Ishikawa (cell line): ENCODE results near the gene DICER1.

Source experiments
- CEBPB ChIP-seq: IDR thresholded peaks from 2 replicates; pipeline ENCODE4 v1.6.1; 2012
- CREB1 ChIP-seq: IDR thresholded peaks from 2 replicates; pipeline ENCODE4 v1.6.1; 2012; ENCODE audit warnings: low read depth
- EGR1 ChIP-seq: IDR thresholded peaks from 2 replicates; pipeline ENCODE4 v1.6.1; 2012
- EP300 ChIP-seq: IDR thresholded peaks from 2 replicates; pipeline ENCODE4 v1.6.1; 2012; ENCODE audit warnings: borderline replicate concordance
- FOXM1 ChIP-seq: IDR thresholded peaks from 2 replicates; pipeline ENCODE4 v1.6.1; 2012; ENCODE audit warnings: low read depth, borderline replicate concordance
- NFIC ChIP-seq: IDR thresholded peaks from 2 replicates; pipeline ENCODE4 v1.6.1; 2012
- RAD21 ChIP-seq: IDR thresholded peaks from 2 replicates; pipeline ENCODE4 v1.6.1; 2012; ENCODE audit warnings: low read depth
- TAF1 ChIP-seq: IDR thresholded peaks from 2 replicates; pipeline ENCODE4 v1.6.1; 2012; ENCODE audit warnings: low read depth, mild to moderate bottlenecking
- TCF12 ChIP-seq: IDR thresholded peaks from 2 replicates; pipeline ENCODE4 v1.6.1; 2012; ENCODE audit warnings: low read depth
- TEAD4 ChIP-seq: IDR thresholded peaks from 2 replicates; pipeline ENCODE4 v1.6.1; 2012
- YY1 ChIP-seq: IDR thresholded peaks from 2 replicates; pipeline ENCODE4 v1.6.1; 2012; ENCODE audit warnings: low read depth
- ZBTB7A ChIP-seq: IDR thresholded peaks from 2 replicates; pipeline ENCODE4 v1.6.1; 2012; ENCODE audit warnings: low read depth
- TF ChIP-seq, protein P1 (sequence below): IDR thresholded peaks from 2 replicates; pipeline ENCODE4 v1.6.1; 2012
- TF ChIP-seq, protein P2 (sequence below): IDR thresholded peaks from 2 replicates; pipeline ENCODE4 v1.6.1; 2012
- TF ChIP-seq, protein P3 (sequence below): IDR thresholded peaks from 2 replicates; pipeline ENCODE4 v1.6.1; 2012; ENCODE audit warnings: low read depth, mild to moderate bottlenecking

The DICER1 gene

DNA sequence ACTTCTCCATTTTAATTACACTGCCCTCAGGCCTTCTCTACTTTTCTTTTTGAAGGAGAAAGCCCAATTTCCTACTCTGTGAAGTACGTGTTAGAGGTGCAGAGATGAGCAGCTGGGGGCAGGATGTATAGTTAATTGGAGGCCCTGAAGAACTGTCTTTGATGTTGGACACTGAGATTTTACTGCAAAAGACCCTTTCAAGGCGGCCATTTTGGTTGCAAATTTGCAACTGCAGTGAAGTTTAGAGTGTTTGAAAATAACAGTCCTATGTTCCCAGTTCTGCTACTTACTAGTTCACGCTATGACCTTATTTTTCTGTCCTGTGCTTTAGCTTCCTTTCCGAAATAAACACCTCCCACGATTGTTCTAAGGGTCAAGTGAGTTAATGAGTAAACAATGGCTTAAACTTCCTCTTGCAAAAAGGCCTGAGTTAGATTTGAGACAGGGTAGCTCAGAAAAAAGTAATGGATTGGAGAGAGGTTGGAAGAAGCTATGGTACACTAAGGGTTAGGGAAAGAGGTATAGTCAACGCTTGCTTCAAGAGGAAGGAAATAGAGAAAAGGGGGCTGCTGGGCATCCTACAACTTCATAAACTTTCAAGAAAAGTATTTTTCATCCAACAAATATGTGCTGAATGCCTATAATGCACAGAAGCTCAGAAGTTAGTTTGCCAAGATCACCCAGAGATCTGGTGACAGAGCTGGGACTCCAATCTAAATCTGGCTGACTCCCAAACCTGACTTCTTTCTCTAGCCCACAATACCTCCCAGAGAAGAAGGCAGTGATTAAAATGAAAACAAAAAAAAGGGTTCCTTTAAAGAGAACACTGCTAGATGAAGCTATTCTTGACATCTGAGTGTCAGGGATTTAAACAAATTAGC is 26.4 kb upstream of the DICER1 start:
- TF ChIP-seq CREB1 (no peak), FOXM1 (no peak), ZBTB7A (no peak), TCF12 (no peak), RAD21 (no peak), TAF1 (no peak), NFIC (no peak), CEBPB (no peak), TEAD4 (no peak)
- TF ChIP-seq, protein P1, sequence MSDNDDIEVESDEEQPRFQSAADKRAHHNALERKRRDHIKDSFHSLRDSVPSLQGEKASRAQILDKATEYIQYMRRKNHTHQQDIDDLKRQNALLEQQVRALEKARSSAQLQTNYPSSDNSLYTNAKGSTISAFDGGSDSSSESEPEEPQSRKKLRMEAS, result no peak

DNA sequence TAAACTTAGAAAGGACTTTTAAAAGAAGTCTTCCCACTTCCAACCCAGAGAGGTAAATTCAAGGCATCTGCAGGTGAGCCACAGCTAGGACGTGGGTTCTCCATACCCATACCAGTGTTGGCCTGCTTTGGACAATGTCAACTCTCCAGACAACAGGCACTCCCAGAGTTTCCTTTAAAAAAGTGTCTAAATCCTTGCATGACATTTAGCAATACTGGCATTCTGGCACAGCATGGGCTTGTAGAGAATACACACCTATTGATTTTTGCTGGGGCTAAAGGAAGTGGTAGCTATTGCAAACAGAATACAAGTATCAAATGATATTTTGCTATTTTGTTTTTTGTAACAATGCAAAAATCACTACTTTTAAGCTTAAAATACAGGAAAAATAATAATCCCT is 25.8 kb upstream of the DICER1 start:
- TF ChIP-seq, protein P2, sequence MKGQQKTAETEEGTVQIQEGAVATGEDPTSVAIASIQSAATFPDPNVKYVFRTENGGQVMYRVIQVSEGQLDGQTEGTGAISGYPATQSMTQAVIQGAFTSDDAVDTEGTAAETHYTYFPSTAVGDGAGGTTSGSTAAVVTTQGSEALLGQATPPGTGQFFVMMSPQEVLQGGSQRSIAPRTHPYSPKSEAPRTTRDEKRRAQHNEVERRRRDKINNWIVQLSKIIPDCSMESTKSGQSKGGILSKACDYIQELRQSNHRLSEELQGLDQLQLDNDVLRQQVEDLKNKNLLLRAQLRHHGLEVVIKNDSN, result no peak
- TF ChIP-seq RAD21 (no peak), TAF1 (no peak), NFIC (no peak), CEBPB (no peak), EP300 (no peak)
- TF ChIP-seq, protein P3, sequence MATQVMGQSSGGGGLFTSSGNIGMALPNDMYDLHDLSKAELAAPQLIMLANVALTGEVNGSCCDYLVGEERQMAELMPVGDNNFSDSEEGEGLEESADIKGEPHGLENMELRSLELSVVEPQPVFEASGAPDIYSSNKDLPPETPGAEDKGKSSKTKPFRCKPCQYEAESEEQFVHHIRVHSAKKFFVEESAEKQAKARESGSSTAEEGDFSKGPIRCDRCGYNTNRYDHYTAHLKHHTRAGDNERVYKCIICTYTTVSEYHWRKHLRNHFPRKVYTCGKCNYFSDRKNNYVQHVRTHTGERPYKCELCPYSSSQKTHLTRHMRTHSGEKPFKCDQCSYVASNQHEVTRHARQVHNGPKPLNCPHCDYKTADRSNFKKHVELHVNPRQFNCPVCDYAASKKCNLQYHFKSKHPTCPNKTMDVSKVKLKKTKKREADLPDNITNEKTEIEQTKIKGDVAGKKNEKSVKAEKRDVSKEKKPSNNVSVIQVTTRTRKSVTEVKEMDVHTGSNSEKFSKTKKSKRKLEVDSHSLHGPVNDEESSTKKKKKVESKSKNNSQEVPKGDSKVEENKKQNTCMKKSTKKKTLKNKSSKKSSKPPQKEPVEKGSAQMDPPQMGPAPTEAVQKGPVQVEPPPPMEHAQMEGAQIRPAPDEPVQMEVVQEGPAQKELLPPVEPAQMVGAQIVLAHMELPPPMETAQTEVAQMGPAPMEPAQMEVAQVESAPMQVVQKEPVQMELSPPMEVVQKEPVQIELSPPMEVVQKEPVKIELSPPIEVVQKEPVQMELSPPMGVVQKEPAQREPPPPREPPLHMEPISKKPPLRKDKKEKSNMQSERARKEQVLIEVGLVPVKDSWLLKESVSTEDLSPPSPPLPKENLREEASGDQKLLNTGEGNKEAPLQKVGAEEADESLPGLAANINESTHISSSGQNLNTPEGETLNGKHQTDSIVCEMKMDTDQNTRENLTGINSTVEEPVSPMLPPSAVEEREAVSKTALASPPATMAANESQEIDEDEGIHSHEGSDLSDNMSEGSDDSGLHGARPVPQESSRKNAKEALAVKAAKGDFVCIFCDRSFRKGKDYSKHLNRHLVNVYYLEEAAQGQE, result no peak

DNA sequence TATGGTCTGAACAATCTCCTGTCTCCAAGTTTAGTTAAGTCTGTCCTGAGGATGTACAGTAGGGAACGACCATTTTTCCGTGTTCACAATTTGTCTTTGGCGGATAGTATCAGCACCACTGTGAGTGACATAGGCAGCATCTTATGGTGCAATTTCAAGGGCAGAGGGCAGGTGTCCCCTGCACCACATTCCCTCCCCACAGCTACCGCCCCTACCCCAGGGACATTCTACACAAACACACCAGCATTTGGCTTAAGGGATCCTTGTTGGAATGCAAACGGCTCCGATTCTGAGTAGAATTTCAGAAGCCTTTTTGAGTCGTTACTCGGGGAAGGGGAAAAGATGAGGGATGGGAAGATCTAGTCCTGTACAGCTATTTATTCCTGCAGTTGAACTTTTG is 25.1 kb upstream of the DICER1 start:
- no peak for TF ChIP-seq CEBPB
- no peak for TF ChIP-seq TEAD4
- TF ChIP-seq, protein P3, result no peak
- no peak for TF ChIP-seq TAF1

DNA sequence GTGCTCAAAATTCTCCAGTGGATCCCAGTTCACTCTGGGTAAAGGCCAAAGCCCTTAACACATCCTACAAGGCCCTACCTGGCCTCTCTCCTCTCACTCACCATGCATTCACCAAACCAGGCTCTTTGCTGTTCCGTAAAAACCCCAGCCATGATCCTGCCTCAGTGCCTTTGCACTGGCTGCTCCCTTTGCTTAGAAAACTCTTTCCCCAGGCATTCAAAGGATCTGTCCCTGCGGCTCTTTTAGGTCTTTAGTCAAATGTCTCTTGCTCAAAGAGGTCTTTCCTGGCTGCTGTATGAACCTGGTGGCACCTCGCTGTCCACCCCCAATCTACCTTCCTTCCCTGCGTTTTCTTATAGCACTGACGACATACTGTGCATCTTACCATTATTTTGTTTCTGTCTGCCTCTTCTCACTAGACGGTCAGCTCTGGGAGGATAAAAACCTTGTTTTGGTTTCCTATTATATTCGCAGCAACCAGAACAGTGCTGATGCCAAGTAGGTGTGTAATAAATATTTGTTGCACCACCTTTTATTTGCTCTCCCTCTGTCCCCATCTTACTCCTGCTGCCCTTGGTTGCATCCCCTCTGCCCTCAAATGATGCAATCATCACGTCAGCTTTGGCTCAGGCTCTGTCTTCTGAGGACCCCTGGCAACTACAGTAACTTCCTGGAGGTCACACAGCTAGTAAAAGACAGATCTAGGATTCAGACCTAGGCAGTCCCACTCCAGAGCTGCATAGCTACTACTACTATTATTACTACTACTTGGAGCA is 23.8 kb upstream of the DICER1 start:
- TF ChIP-seq NFIC (no peak), TCF12 (no peak), EGR1 (no peak), ZBTB7A (no peak), CEBPB (no peak), CREB1 (no peak), EP300 (no peak), FOXM1 (no peak), RAD21 (no peak), YY1 (no peak), TEAD4 (no peak)
- TF ChIP-seq, protein P1, result no peak
- TF ChIP-seq, protein P2, result no peak

DNA sequence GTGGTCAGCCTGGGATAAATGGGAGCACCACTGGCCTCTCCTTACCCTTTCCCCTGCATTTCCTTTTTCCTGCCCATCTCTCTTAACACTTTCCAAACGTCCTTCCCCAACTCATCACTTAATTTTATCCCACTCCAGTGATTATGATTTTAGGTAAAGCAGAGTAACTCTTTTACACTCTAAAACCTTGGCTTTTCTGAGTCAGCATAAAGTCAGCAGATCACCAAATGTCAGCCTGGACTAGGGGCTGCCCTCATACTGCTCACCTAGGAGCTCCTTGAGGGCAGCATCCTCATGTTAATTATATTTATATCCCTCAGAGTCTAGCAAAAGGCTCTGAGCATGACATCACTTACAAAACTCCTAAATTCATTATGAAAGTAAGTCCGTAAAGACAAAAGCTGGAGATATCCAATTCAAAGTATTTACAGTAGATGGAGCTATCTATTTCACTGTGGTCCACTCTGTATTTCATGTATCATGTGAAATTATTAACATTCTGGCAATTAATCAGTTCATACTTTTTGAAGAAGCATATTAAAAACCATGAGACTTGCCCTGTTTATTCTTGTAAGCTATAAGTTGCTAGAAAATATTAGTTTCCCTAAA is 17.0 kb upstream of the DICER1 start:
- TF ChIP-seq, protein P2, result no peak
- TF ChIP-seq RAD21, result peak; percentile 30; the same call in 1 of the 2 replicates
